ENCODE data around the gene HDAC4.

DNA sequence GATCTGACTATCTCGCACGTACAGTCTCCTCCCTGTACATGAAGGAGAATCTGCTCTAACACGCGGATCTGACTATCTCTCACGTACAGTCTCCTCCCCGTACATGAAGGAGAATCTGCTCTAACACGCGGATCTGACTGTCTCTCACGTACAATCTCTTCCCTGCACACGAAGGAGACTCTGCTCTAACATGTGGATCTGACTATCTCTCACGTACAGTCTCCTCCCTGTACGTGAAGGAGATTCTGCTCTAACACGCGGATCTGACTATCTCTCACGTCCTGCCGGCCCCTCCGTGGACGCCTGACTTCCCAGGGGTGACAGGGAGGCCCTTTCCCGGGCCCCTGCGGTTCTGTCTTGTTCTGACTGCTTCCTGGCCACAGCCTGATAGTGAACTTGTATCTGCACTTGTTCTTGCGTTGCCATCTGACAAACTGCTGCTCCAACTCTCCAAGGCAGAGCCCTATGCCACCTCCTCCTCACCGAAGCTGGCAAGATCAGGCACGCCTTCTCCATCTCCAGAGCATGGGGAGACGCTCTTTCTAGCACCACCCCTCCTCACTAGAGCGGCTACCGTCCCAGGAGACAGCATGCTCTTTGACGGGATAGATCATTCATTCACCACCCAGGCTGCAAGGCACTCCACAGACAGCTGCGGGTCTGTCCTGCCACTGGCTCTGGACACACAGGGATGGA lies 314.3 kb downstream of the HDAC4 start:
- TF ChIP-seq YY1 (IDR thresholded peaks at IDR 0.05; ENCODE audit: insufficient read depth, insufficient read length): no peak
- no peak for TF ChIP-seq ZNF274 (IDR thresholded peaks at IDR 0.05; ENCODE audit: low read depth, low read length)
- TF ChIP-seq SUZ12 (IDR thresholded peaks at IDR 0.05; ENCODE audit: extremely low read depth, insufficient read depth, insufficient read length): no peak
